MCF 10A (cell line): ENCODE measurements around the gene CNNM2. TPM values are rescaled to one million over a fixed set of nuclear protein-coding genes. Genes with fewer than 3 reads are reported as not detected.
"Not testable (repeated sequence)": the region's sequence is repeated elsewhere in the genome, so short reads cannot be mapped to it uniquely, and the experiment has no call there.

Experiments used
- BruUV-seq: library from RNA; stranded (reverse); fragments of 400-500 nt; replicated peaks from 2 replicates; lab custom pipeline; 2021; lab: Mats Ljungman, UMichigan
- CTCF ChIA-PET: fragments of 300-600 bp; sonication (Branson Sonifier 250); formaldehyde crosslinking; extraction: SDS; loops from one replicate; lab custom pipeline; 2021; ENCODE audit warnings: antibody characterized with exemption, inconsistent platforms; lab: Yijun Ruan, JAX
- POLR2A ChIA-PET: fragments of 300-600, 350-650 bp; sonication (Branson Sonifier 250); formaldehyde crosslinking; extraction: SDS; loops from one replicate; lab custom pipeline; 2020; ENCODE audit warnings: antibody characterized with exemption, inconsistent platforms; lab: Yijun Ruan, JAX
- DNase-seq: peaks from one replicate; pipeline ENCODE4 v3.0.0-alpha.2; 2018; ENCODE audit not compliant: unreplicated experiment
- H3K27ac Mint-ChIP-seq: one replicate; pipeline ENCODE4 v1.8.0; 2022; ENCODE audit warnings: mild to moderate bottlenecking, low read depth, mixed read lengths; ENCODE audit not compliant: unreplicated experiment
- H3K27me3 Mint-ChIP-seq: one replicate; pipeline ENCODE4 v1.8.0; 2022; ENCODE audit warnings: mixed read lengths; ENCODE audit not compliant: insufficient read depth, unreplicated experiment
- H3K36me3 Mint-ChIP-seq: one replicate; pipeline ENCODE4 v1.8.0; 2022; ENCODE audit warnings: mild to moderate bottlenecking, moderate library complexity, mixed read lengths; ENCODE audit not compliant: insufficient read depth, unreplicated experiment
- H3K4me1 Mint-ChIP-seq: one replicate; pipeline ENCODE4 v1.8.0; 2022; ENCODE audit warnings: mixed read lengths; ENCODE audit not compliant: insufficient read depth, unreplicated experiment
- H3K4me3 Mint-ChIP-seq: one replicate; pipeline ENCODE4 v1.8.0; 2022; ENCODE audit warnings: mild to moderate bottlenecking, moderate library complexity, mixed read lengths; ENCODE audit not compliant: unreplicated experiment
- H3K9me3 Mint-ChIP-seq: one replicate; pipeline ENCODE4 v1.8.0; 2022; ENCODE audit warnings: mixed read lengths; ENCODE audit not compliant: unreplicated experiment
- intact Hi-C: fragments of 100-400 bp; cut with micrococcal nuclease; formaldehyde crosslinking; loops from 2 replicates; pipeline ENCODE4 v1.14.1; 2022
- total RNA-seq: library from RNA; stranded (reverse); gene quantifications from 2 replicates; pipeline ENCODE4 v1.2.3, GENCODE V29; 2022
- TF ChIP-seq, protein P1 (sequence below): fragments of 200-600 bp; IDR thresholded peaks from one replicate; pipeline ENCODE4 v1.8.0; 2022; ENCODE audit warnings: antibody characterized with exemption, mild to moderate bottlenecking; ENCODE audit not compliant: unreplicated experiment

The CNNM2 gene
- total RNA-seq, 1 experiment from 2014 or later = 5.6 TPM

GRCh38 chr10:102967123-102967522 is 49.0 kb downstream of the CNNM2 start:
- no peak overlapping the region for H3K27ac Mint-ChIP-seq
- no peaks in the 10 kb centered on the region for H3K4me1 Mint-ChIP-seq
- TF ChIP-seq, protein P1, sequence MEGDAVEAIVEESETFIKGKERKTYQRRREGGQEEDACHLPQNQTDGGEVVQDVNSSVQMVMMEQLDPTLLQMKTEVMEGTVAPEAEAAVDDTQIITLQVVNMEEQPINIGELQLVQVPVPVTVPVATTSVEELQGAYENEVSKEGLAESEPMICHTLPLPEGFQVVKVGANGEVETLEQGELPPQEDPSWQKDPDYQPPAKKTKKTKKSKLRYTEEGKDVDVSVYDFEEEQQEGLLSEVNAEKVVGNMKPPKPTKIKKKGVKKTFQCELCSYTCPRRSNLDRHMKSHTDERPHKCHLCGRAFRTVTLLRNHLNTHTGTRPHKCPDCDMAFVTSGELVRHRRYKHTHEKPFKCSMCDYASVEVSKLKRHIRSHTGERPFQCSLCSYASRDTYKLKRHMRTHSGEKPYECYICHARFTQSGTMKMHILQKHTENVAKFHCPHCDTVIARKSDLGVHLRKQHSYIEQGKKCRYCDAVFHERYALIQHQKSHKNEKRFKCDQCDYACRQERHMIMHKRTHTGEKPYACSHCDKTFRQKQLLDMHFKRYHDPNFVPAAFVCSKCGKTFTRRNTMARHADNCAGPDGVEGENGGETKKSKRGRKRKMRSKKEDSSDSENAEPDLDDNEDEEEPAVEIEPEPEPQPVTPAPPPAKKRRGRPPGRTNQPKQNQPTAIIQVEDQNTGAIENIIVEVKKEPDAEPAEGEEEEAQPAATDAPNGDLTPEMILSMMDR = no peak
- CTCF ChIA-PET = no interaction called here
- H3K36me3 Mint-ChIP-seq = no peaks in the 10 kb centered on the region
- POLR2A ChIA-PET = interaction anchor here (1.0 kb wide), 1 partner anchor 49 kb away, joined by 4 read pairs; the partner anchor contains the start of gene CNNM2
- no peak overlapping the region for H3K4me3 Mint-ChIP-seq
- DNase-seq = no peak
- no TSS peak for BruUV-seq
- no peaks in the 10 kb centered on the region for H3K27me3 Mint-ChIP-seq
- no peaks in the 10 kb centered on the region for H3K9me3 Mint-ChIP-seq
- intact Hi-C loops = no loop called here

GRCh38 chr10:102970562-102971340 is 52.7 kb downstream of the CNNM2 start:
- Mint-ChIP-seq H3K27ac (no peak overlapping the region), H3K27me3 (no peaks in the 10 kb centered on the region), H3K4me1 (peaks cover under 1% of the 10 kb centered on the region), H3K4me3 (no peak overlapping the region), H3K9me3 (no peaks in the 10 kb centered on the region), H3K36me3 (no peaks in the 10 kb centered on the region)
- intact Hi-C loops = no loop called here
- CTCF ChIA-PET = interaction anchor here (0.6 kb wide), 1 partner anchor 24 kb away, joined by 3 read pairs; no protein-coding TSS in a partner anchor
- no peak for DNase-seq
- POLR2A ChIA-PET = no interaction called here
- no TSS peak for BruUV-seq
- TF ChIP-seq, protein P1 = no peak

GRCh38 chr10:102975483-102976379 is 57.6 kb downstream of the CNNM2 start:
- POLR2A ChIA-PET = interaction anchor here (1.2 kb wide), 1 partner anchor 14 kb away, joined by 3 read pairs; no protein-coding TSS in a partner anchor
- DNase-seq = no peak
- H3K27ac Mint-ChIP-seq = no peak overlapping the region
- BruUV-seq = no TSS peak
- no peaks in the 10 kb centered on the region for H3K36me3 Mint-ChIP-seq
- TF ChIP-seq, protein P1 = no peak
- no peak overlapping the region for H3K4me3 Mint-ChIP-seq
- CTCF ChIA-PET = no interaction called here
- no peaks in the 10 kb centered on the region for H3K9me3 Mint-ChIP-seq
- no peaks in the 10 kb centered on the region for H3K27me3 Mint-ChIP-seq
- H3K4me1 Mint-ChIP-seq = peaks cover 5% of the 10 kb centered on the region
- intact Hi-C loops = no loop called here

- POLR2A ChIA-PET = interaction anchor here (1.2 to 1.5 kb wide), 2 partner anchors 9 to 13 kb away, joined by 3 to 5 read pairs; no protein-coding TSS in a partner anchor
- H3K27me3 Mint-ChIP-seq, DNase-seq, H3K27ac Mint-ChIP-seq, H3K9me3 Mint-ChIP-seq, BruUV-seq, H3K4me1 Mint-ChIP-seq, H3K36me3 Mint-ChIP-seq, H3K4me3 Mint-ChIP-seq, CTCF ChIA-PET, intact Hi-C loops: not testable (repeated sequence)
Observed at GRCh38 chr10:102976380-102976726, 58.3 kb downstream of the CNNM2 start.
